HL-60/S4 treated with retinoic acid at 250 ng/mL for 4 days and 3 days (cell line): Measurements from ENCODE around the gene PEX14.

Source experiments
- in situ Hi-C: fragments of 300-500 bp; cut with MboI; formaldehyde crosslinking; loops from 2 replicates; pipeline ENCODE4 v1.7.0; 2022; ENCODE audit warnings: low sequenced_read_pairs

PEX14 gene

GRCh38 chr1:10629816-10630571 is 155.2 kb downstream of the PEX14 start:
- in situ Hi-C loops = no loop called here

GRCh38 chr1:10630661-10631120 is 155.9 kb downstream of the PEX14 start:
- in situ Hi-C loops = no loop called here

GRCh38 chr1:10631121-10631810 is 156.5 kb downstream of the PEX14 start:
- in situ Hi-C loops = no loop called here

GRCh38 chr1:10631811-10632593 is 157.3 kb downstream of the PEX14 start:
- in situ Hi-C loops = no loop called here

GRCh38 chr1:10632691-10633090 is 157.9 kb downstream of the PEX14 start:
- in situ Hi-C loops = no loop called here

- in situ Hi-C loops = no loop called here
These were observed 158.7 kb downstream of the PEX14 start for GRCh38 chr1:10633416-10633815.

GRCh38 chr1:10634075-10634427 is 159.3 kb downstream of the PEX14 start:
- in situ Hi-C loops = no loop called here

- in situ Hi-C loops = no loop called here
These were observed 159.8 kb downstream of the PEX14 start for GRCh38 chr1:10634428-10635084.

GRCh38 chr1:10635085-10635896 is 160.5 kb downstream of the PEX14 start:
- in situ Hi-C loops = no loop called here

GRCh38 chr1:10635992-10636391 is 161.2 kb downstream of the PEX14 start:
- in situ Hi-C loops = no loop called here

- in situ Hi-C loops = no loop called here
These were observed 162.7 kb downstream of the PEX14 start for GRCh38 chr1:10637400-10637799.

GRCh38 chr1:10637834-10638558 is 163.2 kb downstream of the PEX14 start:
- in situ Hi-C loops = no loop called here

- in situ Hi-C loops = no loop called here
These were observed 163.8 kb downstream of the PEX14 start for GRCh38 chr1:10638559-10639005.

GRCh38 chr1:10639011-10639774 is 164.4 kb downstream of the PEX14 start:
- in situ Hi-C loops = no loop called here

- in situ Hi-C loops = no loop called here
These were observed 165.2 kb downstream of the PEX14 start for GRCh38 chr1:10639775-10640578.

GRCh38 chr1:10640843-10641553 is 166.2 kb downstream of the PEX14 start:
- in situ Hi-C loops = no loop called here

GRCh38 chr1:10641976-10642375 is 167.2 kb downstream of the PEX14 start:
- in situ Hi-C loops = no loop called here
